GM12892 (cell line): ENCODE results near the gene TENT4A.

Experiments used
- POLR2A ChIP-seq: IDR thresholded peaks from 2 replicates; pipeline ENCODE4 v1.6.1; 2011; ENCODE audit warnings: low read depth, low read length, control low read depth
- POLR2AphosphoS5 ChIP-seq: IDR thresholded peaks from 2 replicates; pipeline ENCODE4 v1.6.1; 2011; ENCODE audit warnings: low read depth, low read length, control low read depth

- TF ChIP-seq POLR2A (no peak), POLR2AphosphoS5 (0 out of 2 replicates have a peak, but pooled peaks have one; percentile 17)
Observed at GRCh38 chr5:6758236-6758635, 45.0 kb downstream of the TENT4A start.
